Breast epithelium (tissue), 4 donors: ENCODE data around the gene CUL7. TPM values are rescaled to one million over a fixed set of nuclear protein-coding genes. Genes with fewer than 3 reads are reported as not detected.

Source experiments
- DNase-seq, 2 donors: peaks; one replicate each; pipeline ENCODE4 v3.0.0-alpha.2; 2019; ENCODE audit warnings: low spot score in 2 of 2
- H3K27ac ChIP-seq, 2 donors: fragments of 200-600 bp; sonication (generic) in 1 of 2; one replicate each; pipeline ENCODE4 v1.5.1; 2016 to 2019; ENCODE audit warnings: mild to moderate bottlenecking in 1 of 2
- H3K27me3 ChIP-seq, 2 donors: fragments of 200-600 bp; sonication (generic) in 1 of 2; one replicate each; pipeline versions ENCODE4 v1.5.1 to v1.6.0; 2017 to 2019; ENCODE audit warnings: control low read depth in 1 of 2, mild to moderate bottlenecking in 1 of 2
- H3K36me3 ChIP-seq: fragments of 200-600 bp; one replicate; pipeline ENCODE4 v1.5.1; 2019
- H3K4me1 ChIP-seq, 2 donors: fragments of 200-600 bp; sonication (generic); one replicate each; pipeline ENCODE4 v1.5.1; 2016 to 2019; ENCODE audit warnings: control low read depth in 1 of 2
- H3K4me3 ChIP-seq, 3 donors: fragments of 200-600 bp; sonication (generic); 1 replicate in 2 of 3; 2 replicates in 1 of 3; pipeline ENCODE4 v1.5.1; 2016 to 2019; ENCODE audit warnings: mild to moderate bottlenecking in 3 of 3, moderate library complexity in 2 of 3
- H3K9me3 ChIP-seq, 2 donors: fragments of 200-600 bp; sonication (generic) in 1 of 2; one replicate each; pipeline ENCODE4 v1.5.1; 2016 to 2019; ENCODE audit warnings: control low read depth in 1 of 2
- CTCF ChIP-seq, 3 donors: fragments of 450-650 bp; IDR thresholded peaks; one replicate each; pipeline ENCODE4 v1.5.1; 2016 to 2017; ENCODE audit warnings: antibody characterized with exemption in 3 of 3, mild to moderate bottlenecking in 3 of 3, moderate library complexity in 3 of 3
- POLR2A ChIP-seq: fragments of 450-650 bp; IDR thresholded peaks from one replicate; pipeline ENCODE4 v1.6.1; 2016; ENCODE audit warnings: antibody characterized with exemption, mild to moderate bottlenecking, moderate library complexity
- POLR2AphosphoS5 ChIP-seq, 3 donors: sonication (generic); formaldehyde crosslinking; IDR thresholded peaks; one replicate each; pipeline ENCODE4 v1.6.1; 2017; ENCODE audit warnings: antibody characterized with exemption in 3 of 3
- intact Hi-C: fragments of 100-400 bp; cut with DNase I; formaldehyde crosslinking; loops from one replicate; pipeline ENCODE4 v1.15.1; 2023; ENCODE audit warnings: low total_unique reads
- total RNA-seq, 3 donors: library from RNA; depleted of rRNA; stranded (reverse); fragments of >200 nt; gene quantifications; one replicate each; pipeline ENCODE4 v1.1.0, GENCODE V29; 2016

Gene CUL7
- total RNA-seq, 3 donors from 2014 or later, result 12.6 to 21.4 (median 19.3) TPM

GRCh38 chr6:43070028-43070632 is 16.5 kb upstream of the CUL7 start:
- no peak for DNase-seq
- Histone ChIP-seq H3K27ac (no peak overlapping the region), H3K4me3 (no peak overlapping the region), H3K4me1 (no peaks in the 10 kb centered on the region), H3K36me3 (no peaks in the 10 kb centered on the region), H3K9me3 (no peaks in the 10 kb centered on the region), H3K27me3 (no peaks in the 10 kb centered on the region)
- TF ChIP-seq POLR2AphosphoS5 (IDR thresholded peaks at IDR 0.05) (no peak), CTCF (IDR thresholded peaks at IDR 0.05) (peak; percentile 22 to 40 (median 33))
- intact Hi-C loops, result no loop called here

DNA sequence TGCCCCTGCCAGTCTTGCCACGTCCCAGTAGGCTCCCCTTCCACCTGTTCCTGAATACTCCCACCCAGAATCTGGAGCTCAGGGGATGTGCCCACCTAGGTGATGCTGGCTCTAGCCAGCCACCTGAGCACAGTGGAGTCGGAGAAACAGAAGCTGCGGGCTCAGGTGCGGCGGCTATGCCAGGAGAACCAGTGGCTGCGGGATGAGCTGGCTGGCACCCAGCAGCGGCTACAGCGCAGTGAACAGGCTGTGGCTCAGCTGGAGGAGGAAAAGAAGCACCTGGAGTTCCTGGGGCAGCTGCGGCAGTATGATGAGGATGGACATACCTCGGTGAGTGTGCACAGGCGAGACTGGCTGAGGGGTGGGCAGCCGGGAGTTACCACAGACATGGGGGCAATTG is 9.2 kb upstream of the CUL7 start:
- peaks cover 5 to 8% of the 10 kb centered on the region in 2 donors for H3K4me1 ChIP-seq
- intact Hi-C loops, result no loop called here
- no peaks in the 10 kb centered on the region for H3K27me3 ChIP-seq
- H3K4me3 ChIP-seq, result no peak overlapping the region
- H3K36me3 ChIP-seq, result no peaks in the 10 kb centered on the region
- no peak for TF ChIP-seq POLR2AphosphoS5 (IDR thresholded peaks at IDR 0.05)
- TF ChIP-seq CTCF (IDR thresholded peaks at IDR 0.05), result no peak
- TF ChIP-seq POLR2A, result no peak
- no peaks in the 10 kb centered on the region for H3K9me3 ChIP-seq
- DNase-seq, result no peak
- H3K27ac ChIP-seq, result no peak overlapping the region

GRCh38 chr6:43061861-43062260 is 8.2 kb upstream of the CUL7 start:
- H3K36me3 ChIP-seq, result no peaks in the 10 kb centered on the region
- DNase-seq, result no peak
- no peaks in the 10 kb centered on the region for H3K9me3 ChIP-seq
- H3K4me3 ChIP-seq, result no peak overlapping the region
- intact Hi-C loops, result no loop called here
- TF ChIP-seq POLR2A (no peak), CTCF (IDR thresholded peaks at IDR 0.05) (no peak), POLR2AphosphoS5 (IDR thresholded peaks at IDR 0.05) (no peak)
- H3K27ac ChIP-seq, result no peak overlapping the region
- peaks cover 5 to 10% of the 10 kb centered on the region in 2 donors for H3K4me1 ChIP-seq
- H3K27me3 ChIP-seq, result no peaks in the 10 kb centered on the region

DNA sequence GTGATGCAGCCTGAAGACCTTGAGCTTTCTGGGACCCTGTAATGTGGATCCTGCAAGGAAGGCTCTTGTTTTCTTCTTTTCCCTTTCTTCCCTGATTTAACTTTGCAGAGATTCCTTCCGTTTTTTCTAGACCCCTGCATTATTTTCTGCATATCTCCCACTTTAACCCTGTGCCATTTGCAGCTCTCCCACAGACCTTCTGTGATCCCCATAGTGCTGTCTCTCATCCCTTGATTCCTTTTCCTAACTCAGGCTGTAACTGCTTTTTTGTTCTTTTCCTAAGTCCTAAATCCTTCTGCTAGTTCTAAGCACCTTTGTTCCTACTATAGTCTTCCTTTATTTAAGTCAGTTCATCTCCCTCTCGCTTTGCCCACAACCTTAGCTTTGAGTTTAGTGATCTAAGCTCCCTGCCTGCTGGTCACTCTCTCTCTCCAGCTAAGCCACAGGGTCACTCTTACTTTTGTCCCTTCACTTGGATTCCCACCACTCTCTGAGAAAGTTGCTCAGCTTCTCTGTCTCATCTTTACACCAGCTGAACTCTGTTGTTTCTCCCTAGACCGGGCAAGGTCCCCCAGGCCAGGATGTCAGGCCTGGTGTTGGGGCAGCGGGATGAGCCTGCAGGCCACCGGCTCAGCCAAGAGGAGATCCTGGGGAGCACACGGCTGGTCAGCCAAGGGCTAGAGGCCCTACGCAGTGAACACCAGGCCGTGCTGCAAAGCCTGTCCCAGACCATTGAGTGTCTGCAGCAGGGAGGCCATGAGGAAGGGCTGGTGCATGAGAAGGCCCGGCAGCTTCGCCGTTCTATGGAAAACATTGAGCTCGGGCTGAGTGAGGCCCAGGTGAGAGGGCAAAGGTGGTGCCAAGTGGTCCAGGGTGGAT is 7.3 kb upstream of the CUL7 start:
- H3K27me3 ChIP-seq, result no peaks in the 10 kb centered on the region
- H3K4me1 ChIP-seq, result peaks cover 5 to 10% of the 10 kb centered on the region in 2 donors
- H3K4me3 ChIP-seq, result peak overlapping the region in 2 of 3 donors; percentile 77 to 90
- no peaks in the 10 kb centered on the region for H3K36me3 ChIP-seq
- no peaks in the 10 kb centered on the region for H3K9me3 ChIP-seq
- TF ChIP-seq POLR2AphosphoS5 (IDR thresholded peaks at IDR 0.05), result no peak
- TF ChIP-seq CTCF (IDR thresholded peaks at IDR 0.05), result no peak
- no peak for TF ChIP-seq POLR2A
- no peak for DNase-seq
- intact Hi-C loops, result no loop called here
- peak overlapping the region in 1 of 2 donors; percentile 97 for H3K27ac ChIP-seq
